ENCODE results near the gene NPR2. TPM values are rescaled to one million over a fixed set of nuclear protein-coding genes. Genes with fewer than 3 reads are reported as not detected.

The NPR2 gene
- 10 to 100 TPM in 1 of 2 experiments, 1 to 10 TPM in 1; 8.6 to 10.5 TPM for total RNA-seq

GRCh38 chr9:35791297-35791921, at the start of gene NPR2:
Gene NPR2, plus strand, starts transcription at chr9:35791591. Its CDS starts 818 bp downstream, at chr9:35792409.

DNA sequence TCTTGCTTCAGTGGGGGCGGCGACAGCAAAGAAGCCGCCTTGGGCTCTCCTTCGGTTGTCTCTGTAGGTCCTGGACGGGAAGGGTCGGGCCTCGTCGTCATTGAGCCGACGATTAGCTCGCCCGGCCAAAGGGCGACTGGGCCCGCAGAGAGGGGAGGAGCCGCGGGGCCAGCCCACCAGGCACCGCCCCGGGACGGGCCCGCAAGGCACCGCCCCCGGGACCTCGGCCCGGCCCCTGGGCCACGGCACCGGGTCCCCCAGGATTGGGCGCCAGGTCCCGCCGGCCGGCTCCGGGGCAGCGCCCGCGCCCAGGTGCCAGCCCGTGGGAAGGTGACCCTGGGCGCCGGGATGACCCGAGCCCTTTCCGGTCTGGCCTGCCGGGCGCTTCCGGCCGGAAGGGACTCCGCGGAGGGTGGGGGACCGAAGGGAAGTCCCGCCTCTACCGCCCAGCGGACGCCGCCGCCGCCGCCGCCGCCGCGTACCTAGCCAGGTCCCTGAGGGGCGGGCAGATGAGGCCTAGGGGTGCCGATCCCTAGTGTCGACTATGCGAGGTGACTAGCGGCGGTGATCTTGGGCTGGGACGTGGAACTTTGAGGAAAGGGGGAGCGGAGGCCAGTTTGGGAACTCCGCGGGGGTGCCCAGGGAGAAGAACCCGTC, 42.4 kb upstream of the NPR2 start, which contains the start of the genes GBA2 and RGP1:
Gene GBA2, minus strand, starts transcription at position 371 of the 657 bp plus-strand sequence. CDS start 524 bp downstream, outside the sequence.
Gene RGP1, plus strand, starts transcription at position 430 of the 657 bp plus-strand sequence. CDS start 469 bp downstream, outside the sequence.

GRCh38 chr9:35754264-35754663, 37.1 kb upstream of the NPR2 start, which contains the start of gene MSMP:
Gene MSMP, minus strand, starts transcription at chr9:35754276. Its CDS starts 147 bp downstream, at chr9:35754129.

GRCh38 chr9:35812025-35812602, 20.7 kb downstream of the NPR2 start, which contains the start of gene SPAG8:
Gene SPAG8, minus strand, starts transcription at chr9:35812262. Its CDS starts 115 bp downstream, at chr9:35812147.

GRCh38 chr9:35814841-35815543, 23.6 kb downstream of the NPR2 start, which contains the start of gene HINT2:
Gene HINT2, minus strand, starts transcription at chr9:35815042. Its CDS starts 63 bp downstream, at chr9:35814979.

DNA sequence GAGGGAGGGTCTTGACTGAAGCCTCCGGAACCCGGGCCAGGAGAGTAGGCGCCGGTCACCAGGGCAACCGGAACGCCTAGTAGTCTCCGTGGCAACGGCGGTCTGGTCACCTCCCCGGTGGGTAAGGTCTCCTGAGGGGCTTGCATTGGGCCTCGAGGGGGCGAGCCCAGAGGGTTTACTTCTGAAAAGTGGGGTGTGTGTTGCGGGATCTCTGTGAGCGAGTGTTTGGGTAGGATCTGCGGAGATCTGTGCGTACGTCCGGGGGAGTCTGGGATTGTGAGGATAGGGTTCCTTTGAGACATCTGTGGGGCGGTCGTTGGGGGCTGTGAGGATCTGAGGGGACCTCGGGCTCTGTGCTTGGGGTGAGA, 37.3 kb downstream of the NPR2 start, which contains the start of gene FAM221B:
Gene FAM221B, minus strand, starts transcription at position 17 of the 368 bp plus-strand sequence. CDS start 2,571 bp downstream, outside the sequence.

DNA sequence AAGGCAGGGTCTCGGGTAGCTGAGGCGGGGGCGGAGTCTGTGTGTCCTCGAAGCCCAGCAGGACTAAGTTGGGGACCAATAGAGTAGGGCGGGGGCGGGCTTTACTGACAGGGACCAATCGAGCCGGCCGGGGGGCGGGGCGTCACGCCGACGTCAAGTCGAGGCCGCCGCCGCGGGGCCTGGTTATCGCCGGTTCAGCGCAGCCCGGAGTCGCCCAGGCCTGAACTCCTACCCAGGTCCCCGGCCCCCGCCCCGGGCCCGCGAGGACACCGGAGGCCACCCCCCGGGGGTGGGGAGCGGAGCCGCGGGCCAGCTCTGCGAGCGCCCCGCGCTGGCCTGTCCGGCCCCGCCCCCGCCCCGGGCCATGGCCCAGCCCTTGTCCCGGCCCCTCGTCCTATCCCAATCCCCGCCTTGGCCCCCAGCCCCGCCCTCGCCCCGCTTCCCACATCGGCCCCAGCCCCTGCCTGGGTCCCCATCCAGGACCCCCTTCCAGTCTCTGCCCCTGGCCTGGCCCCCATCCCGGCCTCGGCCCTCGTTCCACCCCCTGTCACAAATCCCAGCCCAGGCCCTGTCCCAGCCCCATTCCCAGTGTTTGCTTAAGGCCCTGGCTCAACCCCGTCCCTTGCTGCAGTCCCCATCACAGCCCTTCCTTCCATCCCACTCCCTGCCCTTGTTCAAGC, 37.8 kb downstream of the NPR2 start, which contains the start of gene TMEM8B:
Gene TMEM8B, plus strand, starts transcription at position 145 of the 680 bp plus-strand sequence. Its CDS starts 220 bp downstream, at position 365.

Other genes starting within 250 kb of the NPR2 start
- 10 to 100 TPM; 33.8 to 35.3 TPM for gene TESK1, start 186.3 kb upstream of the NPR2 start, total RNA-seq
- 1 to 10 TPM; 6.1 to 6.7 TPM for gene CD72, start 173.2 kb upstream of the NPR2 start, total RNA-seq
- 100 to 1,000 TPM; 191 to 193 TPM for gene SIT1, start 140.7 kb upstream of the NPR2 start, total RNA-seq
- over 10,000 TPM in 1 of 2 experiments, 1,000 to 10,000 TPM in 1; 9,431 to 11,936 TPM for gene RMRP, start 133.6 kb upstream of the NPR2 start, total RNA-seq
- 10 to 100 TPM; 34.3 to 37.9 TPM for gene CCDC107, start 133.3 kb upstream of the NPR2 start, total RNA-seq
- 10 to 100 TPM; 13.8 to 14.5 TPM for gene ARHGEF39, start 126.4 kb upstream of the NPR2 start, total RNA-seq
- under 1 TPM in 1 of 2 experiments, not detected in 1; 0.24 TPM for gene CA9, start 117.7 kb upstream of the NPR2 start, total RNA-seq
- gene TPM2, start 101.7 kb upstream of the NPR2 start, total RNA-seq: 10 to 100 TPM; 14.9 to 17.2 TPM
- 100 to 1,000 TPM; 332 to 348 TPM for gene TLN1, start 59.4 kb upstream of the NPR2 start, total RNA-seq
- gene CREB3, start 58.9 kb upstream of the NPR2 start, total RNA-seq: 10 to 100 TPM; 17.9 to 18.1 TPM
- 10 to 100 TPM; 53.8 to 55.3 TPM for gene GBA2, start 42.4 kb upstream of the NPR2 start, total RNA-seq
- 10 to 100 TPM; 28.1 to 28.8 TPM for gene RGP1, start 42.3 kb upstream of the NPR2 start, total RNA-seq
- not detected for gene MSMP, start 37.3 kb upstream of the NPR2 start, total RNA-seq
- gene SPAG8, start 20.7 kb downstream of the NPR2 start, total RNA-seq: 1 to 10 TPM; 1.3 to 1.8 TPM
- 10 to 100 TPM; 59.6 to 61.1 TPM for gene HINT2, start 23.5 kb downstream of the NPR2 start, total RNA-seq
- gene FAM221B, start 37.1 kb downstream of the NPR2 start, total RNA-seq: not detected
- 1 to 10 TPM; 2.7 to 3.0 TPM for gene TMEM8B, start 37.6 kb downstream of the NPR2 start, total RNA-seq
- gene OR13J1, start 78.8 kb downstream of the NPR2 start, total RNA-seq: not detected
- not detected for gene HRCT1, start 114.6 kb downstream of the NPR2 start, total RNA-seq
- gene SPAAR, start 117.9 kb downstream of the NPR2 start, total RNA-seq: not detected
- not detected for gene OR2S2, start 166.6 kb downstream of the NPR2 start, total RNA-seq
- gene RECK, start 245.3 kb downstream of the NPR2 start, total RNA-seq: 1 to 10 TPM; 6.5 to 6.6 TPM